ENCODE results near the gene LUZP1.
"Not testable (repeated sequence)": the region's sequence is repeated elsewhere in the genome, so short reads cannot be mapped to it uniquely, and the experiment has no call there.

The LUZP1 gene

GRCh38 chr1:23168445-23169194 lies at the start of gene LUZP1:
LUZP1 (minus strand) TSS chr1:23168856.
- peak; percentile 71 to 83 (median 74) for DNase-seq

DNA sequence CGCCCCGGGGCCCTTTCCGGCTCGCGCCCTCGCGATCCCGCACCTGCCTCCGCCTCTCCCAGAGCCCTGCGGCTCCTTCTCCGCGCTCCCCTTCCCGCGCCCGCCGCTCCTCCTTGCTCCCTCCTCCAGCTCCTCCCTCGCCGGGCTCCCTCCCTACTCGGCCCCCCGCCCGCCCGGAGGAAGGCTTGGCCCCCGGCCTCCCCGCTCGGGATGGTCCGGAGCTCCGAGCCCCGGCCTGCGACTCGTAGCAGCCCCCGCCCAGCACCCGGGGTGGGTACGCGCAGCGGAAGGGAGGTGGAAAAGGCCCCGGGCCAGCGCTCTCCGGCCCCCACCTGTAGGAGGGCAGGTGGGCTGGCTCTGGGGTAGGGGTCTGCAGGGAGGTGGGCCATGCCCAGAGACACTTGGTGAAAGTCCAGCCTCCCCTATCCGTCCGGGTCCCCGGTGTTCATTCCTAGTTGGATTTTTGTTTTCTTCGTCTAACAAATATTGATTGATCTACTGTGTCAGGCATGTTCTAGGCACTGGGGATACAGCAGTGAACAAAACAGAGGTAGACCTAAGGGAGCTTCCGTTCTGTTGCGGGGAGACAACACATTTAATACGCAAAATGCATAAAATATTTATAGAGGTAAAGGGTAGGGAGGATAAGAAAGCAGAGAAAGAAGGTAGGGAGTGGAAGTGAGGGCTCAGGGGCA lies 48.9 kb upstream of the LUZP1 start, which contains the start of gene HTR1D:
TSS of gene HTR1D (minus strand) at position 82 of the 695 bp plus-strand sequence. CDS start 23,283 bp downstream, outside the sequence.
- peak in 2 of 3 experiments; percentile 62 to 71 for DNase-seq

- peak in 2 of 3 experiments; percentile 62 to 71 for DNase-seq
These were observed 48.2 kb upstream of the LUZP1 start for GRCh38 chr1:23216771-23217420.

DNA sequence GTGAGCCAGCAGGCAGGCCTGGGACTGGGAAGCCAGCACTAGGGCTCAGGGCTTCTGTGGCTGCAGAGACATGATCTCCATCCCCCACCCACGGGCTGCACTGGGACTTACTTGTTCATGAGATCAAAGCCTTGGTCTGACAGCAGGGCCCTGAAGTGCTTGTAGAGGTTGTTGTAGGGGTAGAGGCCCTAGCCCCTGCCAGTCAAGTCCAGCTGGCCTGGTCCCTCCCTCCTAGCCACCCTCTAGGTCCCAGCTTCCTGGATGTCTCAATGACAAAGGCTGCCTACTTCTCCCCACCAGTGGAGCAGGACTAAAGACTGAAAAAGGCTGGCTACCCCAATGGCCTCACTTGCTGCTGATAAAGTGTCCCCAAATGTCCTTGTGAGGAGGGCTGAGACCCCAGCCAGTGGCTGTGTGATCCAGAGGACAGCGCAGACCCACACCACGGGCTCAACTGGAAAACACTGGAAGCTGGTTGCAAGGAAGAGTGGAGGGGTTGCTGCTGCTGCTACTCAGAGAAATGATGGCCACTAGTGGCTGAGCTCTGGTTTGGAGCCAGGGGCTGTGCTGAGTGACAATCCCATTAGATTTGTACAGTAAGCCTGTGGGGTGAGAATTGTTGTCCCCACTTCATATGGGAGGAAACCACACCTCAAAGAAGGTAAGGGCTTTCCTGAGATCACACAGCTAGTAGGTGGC lies 47.2 kb upstream of the LUZP1 start:
- DNase-seq, result no peak

DNA sequence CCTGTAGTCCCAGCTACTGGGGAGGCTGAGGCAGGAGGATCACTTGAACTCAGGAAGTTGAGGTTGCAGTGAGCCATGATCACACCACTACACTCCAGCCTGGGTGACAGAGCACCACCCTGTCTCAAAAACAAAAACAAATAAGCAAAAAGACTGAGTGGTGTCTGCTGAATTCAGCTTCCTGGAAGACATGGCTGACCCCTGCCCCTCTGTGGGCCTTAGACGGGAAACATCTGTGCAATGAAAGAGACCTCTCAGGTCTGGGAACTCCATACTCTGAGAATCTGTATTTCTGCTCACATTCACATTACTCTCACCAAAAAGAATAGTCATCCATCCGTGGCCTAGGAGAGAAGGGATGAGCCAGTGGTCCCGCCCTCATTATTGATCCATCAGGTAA lies 46.6 kb upstream of the LUZP1 start:
- DNase-seq, result no peak

- no peak for DNase-seq
These were observed 46.0 kb upstream of the LUZP1 start for GRCh38 chr1:23214640-23215039.

DNA sequence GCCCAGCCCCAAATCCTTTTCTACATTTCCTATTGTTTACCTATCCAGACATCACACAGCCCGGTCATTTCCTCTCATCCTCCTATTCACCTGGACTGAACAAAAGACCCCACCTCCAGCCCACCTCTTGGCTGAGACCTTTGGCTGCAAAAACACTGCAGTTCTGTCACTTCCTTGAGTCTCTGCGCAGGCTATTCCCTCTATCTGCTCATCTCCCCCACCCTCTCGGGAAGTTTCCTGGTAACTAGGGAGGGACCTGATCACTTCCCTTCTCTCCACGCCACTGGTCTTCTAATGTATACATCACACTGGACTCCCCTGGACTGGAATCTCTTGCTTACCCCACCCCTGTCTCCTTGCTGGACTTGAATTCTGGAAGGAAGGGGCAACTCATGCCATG lies 43.3 kb upstream of the LUZP1 start:
- no peak for DNase-seq

DNA sequence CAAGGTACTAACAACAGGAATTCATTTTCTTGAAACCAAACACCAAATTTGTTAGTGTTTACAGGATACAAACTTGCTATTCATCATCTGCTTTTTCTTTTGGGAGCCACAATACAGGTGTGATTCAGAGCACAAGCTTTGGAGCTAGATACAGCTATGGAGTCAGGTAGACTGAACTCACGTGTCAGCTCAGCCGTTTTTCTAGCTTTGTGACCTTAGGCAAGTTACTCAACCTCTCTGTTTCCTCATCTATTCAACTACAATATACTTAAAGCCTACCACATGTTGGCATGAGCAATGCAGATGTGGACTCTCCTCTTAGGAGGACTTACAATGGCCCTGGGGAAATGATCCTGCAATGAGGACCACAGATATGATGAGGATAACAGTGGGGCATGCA lies 42.3 kb upstream of the LUZP1 start:
- DNase-seq, result no peak

- DNase-seq, result peak in 1 of 3 experiments; percentile 22
These were observed 41.7 kb upstream of the LUZP1 start for GRCh38 chr1:23210351-23210785.

DNA sequence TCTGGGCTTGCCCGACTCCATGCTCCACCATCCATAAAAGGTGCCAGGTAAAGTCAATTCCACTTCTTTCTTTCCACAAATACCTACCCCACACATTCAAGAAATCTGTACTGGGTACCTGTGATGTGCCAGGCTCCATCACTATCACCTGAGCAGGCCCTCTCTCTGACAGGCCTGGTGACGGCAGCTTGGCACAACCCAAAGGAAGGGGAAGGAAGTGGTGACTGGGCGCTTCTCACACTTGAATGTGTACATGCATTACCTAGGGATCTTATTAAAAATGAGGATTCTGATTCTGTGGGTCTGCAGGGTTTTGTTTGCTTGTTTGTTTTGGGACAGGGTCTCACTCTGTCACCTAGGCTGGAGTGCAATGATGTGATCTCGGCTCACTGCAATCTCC lies 41.1 kb upstream of the LUZP1 start:
- DNase-seq, result no peak

- no peak for DNase-seq
These were observed 39.9 kb upstream of the LUZP1 start for GRCh38 chr1:23208527-23208926.

- DNase-seq, result not testable (repeated sequence)
These were observed 39.1 kb upstream of the LUZP1 start for GRCh38 chr1:23207733-23208132.

DNA sequence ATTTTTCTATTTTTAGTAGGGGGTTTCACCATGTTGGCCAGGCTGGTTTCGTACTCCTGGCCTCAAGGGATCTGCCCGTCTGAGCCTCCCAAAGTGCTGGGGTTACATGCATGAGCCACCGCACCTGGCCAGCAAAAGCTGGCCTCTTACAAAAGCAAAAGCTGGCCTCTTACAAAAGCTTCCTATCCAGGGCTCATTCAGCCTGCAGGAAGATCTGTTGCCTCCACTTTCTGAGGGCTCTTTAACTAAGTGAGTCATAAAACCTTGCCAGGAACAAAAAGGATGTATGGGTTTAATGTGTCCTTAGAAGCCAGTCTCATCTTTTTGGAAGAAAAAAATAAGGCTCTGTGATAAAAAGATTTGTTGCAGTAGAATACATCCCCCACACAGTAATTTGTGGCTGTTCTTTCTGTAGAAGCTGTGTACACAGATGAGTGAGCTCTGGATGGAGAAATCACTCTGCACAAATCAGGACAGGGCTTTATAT lies 33.6 kb upstream of the LUZP1 start:
- peak in 2 of 3 experiments; percentile 23 to 49 for DNase-seq

GRCh38 chr1:23200883-23201282 lies 32.2 kb upstream of the LUZP1 start:
- no peak for DNase-seq

GRCh38 chr1:23198373-23198772 lies 29.7 kb upstream of the LUZP1 start:
- no peak for DNase-seq

- no peak for DNase-seq
These were observed 28.1 kb upstream of the LUZP1 start for GRCh38 chr1:23196627-23197328.

DNA sequence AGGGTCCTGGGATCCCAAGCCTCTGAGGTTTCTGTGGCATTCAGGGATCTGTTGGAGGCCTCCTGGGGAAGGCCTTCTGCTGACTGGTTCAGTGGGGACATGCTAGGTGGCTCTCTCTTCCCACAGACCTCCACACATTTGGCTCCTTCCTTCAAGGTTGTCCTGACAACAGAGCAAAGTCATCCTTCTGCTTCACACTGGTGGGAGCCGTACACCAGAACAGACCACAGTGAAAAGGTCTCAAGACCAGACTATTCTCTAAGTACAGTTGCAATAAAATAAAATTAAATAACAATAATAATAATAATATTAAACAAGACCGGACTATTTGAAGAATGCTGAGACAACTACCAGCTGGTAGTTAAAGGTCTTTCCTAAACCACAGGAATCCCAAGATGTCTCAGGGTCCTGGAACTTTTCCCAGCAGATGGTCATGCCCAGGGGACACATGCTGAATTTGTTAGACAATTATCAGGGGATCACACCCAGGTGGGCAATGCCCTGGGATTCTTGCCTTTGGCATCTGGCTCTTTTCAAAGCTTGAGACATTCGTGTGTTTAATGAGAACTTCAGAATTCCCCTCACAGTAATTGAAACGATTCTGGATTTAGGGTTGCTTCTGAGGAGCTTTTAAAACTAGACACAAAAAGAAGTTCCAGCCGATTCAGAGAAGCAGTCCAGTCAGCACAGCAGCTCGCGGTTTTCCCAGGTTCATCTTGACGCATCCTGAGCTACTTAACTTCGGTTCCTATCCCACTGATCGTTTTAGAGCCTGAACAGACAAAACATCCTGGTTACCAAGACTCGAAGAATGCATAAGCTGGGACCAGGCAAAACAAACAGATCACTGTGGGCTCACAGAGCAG lies 25.7 kb upstream of the LUZP1 start:
- DNase-seq, result no peak

GRCh38 chr1:23193391-23194118 lies 24.9 kb upstream of the LUZP1 start:
- no peak for DNase-seq

DNA sequence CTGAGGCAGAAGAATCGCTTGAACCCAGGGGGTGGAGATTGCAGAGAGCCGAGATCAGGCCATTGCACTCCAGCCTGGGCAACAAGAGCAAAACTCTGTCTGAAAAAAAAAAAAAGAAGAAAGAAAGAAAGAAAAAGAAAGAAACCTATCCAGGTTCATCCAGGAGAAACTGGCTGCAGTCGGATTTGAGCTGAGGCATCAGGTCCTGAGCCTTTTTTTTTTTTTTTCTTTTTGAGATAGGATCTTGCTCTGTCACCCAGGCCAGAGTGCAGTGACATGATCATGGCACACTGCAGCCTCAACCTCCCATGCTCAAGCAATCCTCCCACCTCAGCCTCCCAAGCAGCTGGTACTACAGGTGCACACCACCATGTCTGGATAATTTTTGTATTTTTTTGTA lies 22.5 kb upstream of the LUZP1 start:
- DNase-seq, result no peak

DNA sequence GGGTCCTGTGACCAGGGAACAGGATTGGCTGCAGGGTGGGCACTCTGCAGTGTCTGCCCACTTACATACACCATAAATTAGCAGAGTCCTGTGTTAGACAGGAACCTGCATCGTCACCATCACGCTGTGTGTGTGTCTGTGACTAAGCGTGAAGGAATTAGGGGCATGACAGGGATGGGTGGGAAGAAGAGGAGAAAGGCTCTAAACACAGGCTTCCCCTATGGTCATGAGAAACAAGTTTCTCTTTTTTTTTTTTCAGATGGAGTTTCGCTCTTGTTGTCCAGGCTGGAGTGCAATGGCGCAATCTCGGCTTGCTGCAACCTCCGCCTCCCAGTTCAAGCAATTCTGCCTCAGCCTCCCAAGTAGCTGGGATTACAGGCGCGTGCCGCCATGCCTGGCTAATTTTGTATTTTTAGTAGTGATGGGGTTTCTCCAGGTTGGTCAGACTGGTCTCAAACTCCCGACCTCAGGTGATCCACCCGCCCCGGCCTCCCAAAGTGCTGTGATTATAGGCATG lies 20.3 kb upstream of the LUZP1 start:
- DNase-seq, result not testable (repeated sequence)
